HG03565 (cell line): Measurements from ENCODE around the gene DNAH2.
A peak's percentile ranks its signal among the peaks of the same experiment; 100 is the strongest.

Source experiments
- ATAC-seq: cut with Tn5 transposase; IDR thresholded peaks from one replicate; pipeline ENCODE4 v1.9.1; 2021; ENCODE audit warnings: mild to moderate bottlenecking, moderate library complexity; ENCODE audit not compliant: unreplicated experiment

The DNAH2 gene

DNA sequence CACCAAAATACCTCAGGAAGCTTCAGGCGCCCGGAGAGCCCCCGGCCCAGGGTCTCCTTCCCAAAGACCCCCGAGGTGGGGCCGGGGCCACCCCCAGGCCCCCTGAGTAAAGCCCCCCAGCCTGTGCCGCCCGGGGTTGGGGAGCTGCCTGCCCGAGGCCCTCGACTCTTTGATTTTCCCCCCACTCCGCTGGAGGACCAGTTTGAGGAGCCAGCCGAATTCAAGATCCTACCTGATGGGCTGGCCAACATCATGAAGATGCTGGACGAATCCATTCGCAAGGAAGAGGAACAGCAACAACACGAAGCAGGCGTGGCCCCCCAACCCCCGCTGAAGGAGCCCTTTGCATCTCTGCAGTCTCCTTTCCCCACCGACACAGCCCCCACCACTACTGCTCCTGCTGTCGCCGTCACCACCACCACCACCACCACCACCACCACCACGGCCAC lies 130.6 kb downstream of the DNAH2 start:
- ATAC-seq = no peak

- ATAC-seq = no peak
Observed at GRCh38 chr17:7848739-7849129, 131.2 kb downstream of the DNAH2 start.

DNA sequence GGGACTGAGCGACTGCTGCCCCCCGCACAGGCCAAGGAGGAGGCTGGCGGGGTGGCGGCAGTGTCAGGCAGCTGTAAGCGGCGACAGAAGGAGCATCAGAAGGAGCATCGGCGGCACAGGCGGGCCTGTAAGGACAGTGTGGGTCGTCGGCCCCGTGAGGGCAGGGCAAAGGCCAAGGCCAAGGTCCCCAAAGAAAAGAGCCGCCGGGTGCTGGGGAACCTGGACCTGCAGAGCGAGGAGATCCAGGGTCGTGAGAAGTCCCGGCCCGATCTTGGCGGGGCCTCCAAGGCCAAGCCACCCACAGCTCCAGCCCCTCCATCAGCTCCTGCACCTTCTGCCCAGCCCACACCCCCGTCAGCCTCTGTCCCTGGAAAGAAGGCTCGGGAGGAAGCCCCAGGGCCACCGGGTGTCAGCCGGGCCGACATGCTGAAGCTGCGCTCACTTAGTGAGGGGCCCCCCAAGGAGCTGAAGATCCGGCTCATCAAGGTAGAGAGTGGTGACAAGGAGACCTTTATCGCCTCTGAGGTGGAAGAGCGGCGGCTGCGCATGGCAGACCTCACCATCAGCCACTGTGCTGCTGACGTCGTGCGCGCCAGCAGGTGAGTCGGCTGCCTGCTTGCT lies 131.7 kb downstream of the DNAH2 start:
- ATAC-seq = no peak

DNA sequence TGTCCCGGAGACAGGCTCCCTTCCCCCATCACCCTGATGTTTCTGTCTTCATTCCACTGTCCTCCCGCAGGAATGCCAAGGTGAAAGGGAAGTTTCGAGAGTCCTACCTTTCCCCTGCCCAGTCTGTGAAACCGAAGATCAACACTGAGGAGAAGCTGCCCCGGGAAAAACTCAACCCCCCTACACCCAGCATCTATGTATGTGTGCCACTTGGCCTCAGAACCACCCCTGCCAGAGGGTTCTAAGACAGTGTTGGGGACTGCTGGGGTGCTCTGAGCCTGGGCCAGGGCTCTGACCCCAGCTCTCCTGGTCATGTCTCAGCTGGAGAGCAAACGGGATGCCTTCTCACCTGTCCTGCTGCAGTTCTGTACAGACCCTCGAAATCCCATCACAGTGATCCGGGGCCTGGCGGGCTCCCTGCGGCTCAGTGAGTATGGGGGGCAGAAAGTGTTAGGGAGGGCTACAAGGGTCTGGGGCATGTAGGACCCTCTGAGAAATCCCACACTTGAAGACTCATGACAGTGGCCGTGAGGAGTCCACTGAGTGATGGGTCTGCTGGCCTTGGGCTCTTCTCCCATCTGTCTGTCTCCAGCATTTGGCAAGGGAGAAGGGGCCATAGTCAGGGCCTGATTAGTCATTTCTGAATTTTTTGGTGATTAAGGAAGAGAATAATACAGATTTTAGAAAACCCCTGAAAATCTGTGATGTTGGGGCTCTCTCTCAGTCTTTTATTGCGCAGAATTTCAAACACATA lies 132.4 kb downstream of the DNAH2 start:
- ATAC-seq = no peak

- ATAC-seq = no peak
Observed at GRCh38 chr17:7850701-7851437, 133.3 kb downstream of the DNAH2 start.

- ATAC-seq = peak; percentile 74
Observed at GRCh38 chr17:7851438-7852261, 134.1 kb downstream of the DNAH2 start.

DNA sequence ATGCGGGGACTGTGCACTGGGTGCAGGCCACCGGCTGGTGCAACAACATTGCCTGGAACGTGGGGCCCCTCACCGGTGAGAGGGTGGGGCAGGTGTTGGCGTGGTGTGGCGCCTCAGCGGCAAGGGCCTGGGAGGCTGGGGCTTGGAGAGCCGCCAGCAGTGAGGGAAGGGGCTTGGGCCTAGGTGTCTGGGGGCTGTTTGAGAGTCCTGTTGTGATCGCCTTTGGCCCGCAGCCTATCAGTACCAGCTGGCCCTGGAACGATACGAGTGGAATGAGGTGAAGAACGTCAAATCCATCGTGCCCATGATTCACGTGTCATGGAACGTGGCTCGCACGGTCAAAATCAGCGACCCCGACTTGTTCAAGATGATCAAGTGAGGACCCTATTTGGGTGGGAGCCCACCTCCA lies 134.7 kb downstream of the DNAH2 start:
- ATAC-seq = no peak

DNA sequence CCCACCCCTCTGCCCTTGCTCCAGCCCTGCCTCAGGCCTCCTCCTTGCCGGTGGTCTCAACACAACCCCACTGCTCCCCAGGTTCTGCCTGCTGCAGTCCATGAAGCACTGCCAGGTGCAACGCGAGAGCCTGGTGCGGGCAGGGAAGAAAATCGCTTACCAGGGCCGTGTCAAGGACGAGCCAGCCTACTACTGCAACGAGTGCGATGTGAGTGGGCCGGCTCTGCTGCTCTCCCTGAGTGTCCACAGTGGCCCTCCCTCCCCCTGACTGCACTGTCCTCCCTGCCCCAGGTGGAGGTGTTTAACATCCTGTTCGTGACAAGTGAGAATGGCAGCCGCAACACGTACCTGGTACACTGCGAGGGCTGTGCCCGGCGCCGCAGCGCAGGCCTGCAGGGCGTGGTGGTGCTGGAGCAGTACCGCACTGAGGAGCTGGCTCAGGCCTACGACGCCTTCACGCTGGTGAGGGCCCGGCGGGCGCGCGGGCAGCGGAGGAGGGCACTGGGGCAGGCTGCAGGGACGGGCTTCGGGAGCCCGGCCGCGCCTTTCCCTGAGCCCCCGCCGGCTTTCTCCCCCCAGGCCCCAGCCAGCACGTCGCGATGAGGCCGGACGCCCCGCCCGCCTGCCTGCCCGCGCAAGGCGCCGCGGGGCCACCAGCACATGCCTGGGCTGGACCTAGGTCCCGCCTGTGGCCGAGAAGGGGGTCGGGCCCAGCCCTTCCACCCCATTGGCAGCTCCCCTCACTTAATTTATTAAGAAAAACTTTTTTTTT lies 135.6 kb downstream of the DNAH2 start:
- no peak for ATAC-seq

DNA sequence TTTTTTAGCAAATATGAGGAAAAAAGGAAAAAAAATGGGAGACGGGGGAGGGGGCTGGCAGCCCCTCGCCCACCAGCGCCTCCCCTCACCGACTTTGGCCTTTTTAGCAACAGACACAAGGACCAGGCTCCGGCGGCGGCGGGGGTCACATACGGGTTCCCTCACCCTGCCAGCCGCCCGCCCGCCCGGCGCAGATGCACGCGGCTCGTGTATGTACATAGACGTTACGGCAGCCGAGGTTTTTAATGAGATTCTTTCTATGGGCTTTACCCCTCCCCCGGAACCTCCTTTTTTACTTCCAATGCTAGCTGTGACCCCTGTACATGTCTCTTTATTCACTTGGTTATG lies 136.1 kb downstream of the DNAH2 start:
- no peak for ATAC-seq

DNA sequence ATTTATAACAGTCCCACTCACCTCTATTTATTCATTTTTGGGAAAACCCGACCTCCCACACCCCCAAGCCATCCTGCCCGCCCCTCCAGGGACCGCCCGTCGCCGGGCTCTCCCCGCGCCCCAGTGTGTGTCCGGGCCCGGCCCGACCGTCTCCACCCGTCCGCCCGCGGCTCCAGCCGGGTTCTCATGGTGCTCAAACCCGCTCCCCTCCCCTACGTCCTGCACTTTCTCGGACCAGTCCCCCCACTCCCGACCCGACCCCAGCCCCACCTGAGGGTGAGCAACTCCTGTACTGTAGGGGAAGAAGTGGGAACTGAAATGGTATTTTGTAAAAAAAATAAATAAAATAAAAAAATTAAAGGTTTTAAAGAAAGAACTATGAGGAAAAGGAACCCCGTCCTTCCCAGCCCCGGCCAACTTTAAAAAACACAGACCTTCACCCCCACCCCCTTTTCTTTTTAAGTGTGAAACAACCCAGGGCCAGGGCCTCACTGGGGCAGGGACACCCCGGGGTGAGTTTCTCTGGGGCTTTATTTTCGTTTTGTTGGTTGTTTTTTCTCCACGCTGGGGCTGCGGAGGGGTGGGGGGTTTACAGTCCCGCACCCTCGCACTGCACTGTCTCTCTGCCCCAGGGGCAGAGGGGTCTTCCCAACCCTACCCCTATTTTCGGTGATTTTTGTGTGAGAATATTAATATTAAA lies 136.7 kb downstream of the DNAH2 start:
- ATAC-seq = no peak

DNA sequence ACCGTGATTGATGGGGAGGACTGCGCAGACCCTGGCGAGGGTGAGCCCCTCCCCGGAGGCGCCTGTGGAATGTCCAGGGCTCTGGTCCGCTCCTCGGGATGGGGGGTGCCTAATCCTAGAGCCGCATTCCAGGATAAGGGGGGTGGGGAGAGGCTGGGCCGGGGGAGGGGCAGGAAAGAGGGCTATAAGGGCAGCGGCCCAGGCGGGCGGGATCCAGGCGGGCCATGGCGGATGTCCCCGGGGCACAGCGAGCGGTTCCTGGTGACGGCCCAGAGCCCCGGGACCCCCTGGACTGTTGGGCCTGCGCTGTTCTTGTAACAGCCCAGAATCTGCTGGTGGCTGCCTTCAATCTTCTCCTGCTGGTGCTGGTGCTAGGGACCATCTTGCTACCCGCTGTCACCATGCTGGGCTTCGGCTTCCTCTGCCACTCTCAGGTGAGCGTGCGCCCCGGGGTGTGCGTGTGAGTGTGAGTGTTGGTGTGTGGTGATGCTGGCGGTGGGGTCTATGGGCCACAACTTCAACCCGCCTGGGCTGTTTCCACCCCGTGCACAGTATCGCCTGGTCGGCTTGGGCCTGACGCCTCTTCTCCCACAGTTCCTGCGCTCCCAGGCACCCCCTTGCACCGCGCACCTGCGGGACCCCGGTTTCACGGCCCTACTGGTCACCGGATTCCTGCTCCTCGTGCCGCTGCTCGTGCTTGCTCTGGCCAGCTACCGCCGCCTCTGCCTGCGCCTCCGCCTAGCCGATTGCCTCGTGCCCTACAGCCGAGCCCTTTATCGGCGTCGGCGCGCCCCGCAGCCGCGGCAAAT lies 137.5 kb downstream of the DNAH2 start, which contains the start of gene TMEM88:
TMEM88 (plus strand) TSS at position 216 of the 809 bp plus-strand sequence; CDS start at position 225, 9 bp downstream.
- ATAC-seq = no peak

GRCh38 chr17:7855660-7856010 lies 138.1 kb downstream of the DNAH2 start:
- ATAC-seq = no peak

GRCh38 chr17:7856011-7856810 lies 138.7 kb downstream of the DNAH2 start:
- no peak for ATAC-seq

DNA sequence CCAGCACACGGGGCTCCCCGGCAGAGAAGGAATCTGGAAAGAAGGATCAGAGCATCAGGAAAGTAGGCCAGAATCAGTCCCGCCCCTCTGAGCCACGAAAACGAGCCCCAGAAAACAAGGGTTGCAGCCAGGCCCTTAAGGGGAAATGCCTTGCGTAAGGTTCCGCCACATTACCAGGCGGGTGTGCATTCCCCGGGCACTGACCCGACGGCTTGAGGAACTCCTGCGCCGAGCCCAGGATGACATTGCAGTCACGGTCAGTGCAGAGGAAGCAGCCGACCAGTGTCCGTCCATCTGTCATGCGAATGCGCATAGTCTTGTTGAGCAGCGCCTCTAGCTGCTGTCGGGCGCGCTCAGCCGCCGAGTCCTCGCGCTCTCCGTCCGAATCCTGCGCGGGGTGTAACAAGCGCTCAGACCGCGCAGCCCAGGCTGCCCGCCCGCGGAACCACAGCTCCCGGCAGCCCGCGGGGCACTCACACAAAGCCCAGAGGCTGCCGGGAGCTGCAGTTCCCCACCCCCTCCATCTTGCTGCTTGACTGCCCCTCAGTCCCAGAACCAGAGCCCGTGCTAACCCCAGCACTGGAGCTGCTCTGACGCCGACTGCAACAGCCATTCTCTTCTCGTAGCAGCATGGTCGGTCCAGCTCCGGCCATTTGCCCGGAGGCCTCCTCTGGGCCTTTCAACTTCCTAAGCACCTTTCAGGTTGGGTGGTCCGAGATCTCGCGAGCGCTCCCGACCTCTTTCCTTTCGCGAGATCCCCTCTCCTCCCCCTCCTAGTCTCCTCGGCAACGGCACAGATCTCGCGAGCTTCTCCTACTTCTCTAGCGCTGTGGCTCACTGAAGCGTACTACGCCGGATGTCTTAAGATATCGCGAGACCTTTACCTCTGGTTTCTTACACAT lies 139.5 kb downstream of the DNAH2 start, which contains the start of gene NAA38:
NAA38 (minus strand) TSS at position 749 of the 902 bp plus-strand sequence; CDS start at position 653, 96 bp downstream.
- peak; percentile 60 for ATAC-seq

- peak; percentile 23 for ATAC-seq
Observed at GRCh38 chr17:7857713-7858521, 140.4 kb downstream of the DNAH2 start, which contains the start of gene CYB5D1. TSS of gene CYB5D1 (plus strand) at chr17:7858003. CDS start at chr17:7858135, 132 bp downstream.

GRCh38 chr17:7858522-7858810 lies 140.9 kb downstream of the DNAH2 start:
- ATAC-seq = no peak
